GM21737 (cell line): Measurements from ENCODE around the gene KANK4.

Experiments
- ATAC-seq: cut with Tn5 transposase; IDR thresholded peaks from one replicate; pipeline ENCODE4 v1.9.1; 2021; ENCODE audit warnings: mild to moderate bottlenecking, moderate library complexity; ENCODE audit not compliant: unreplicated experiment

Gene KANK4

DNA sequence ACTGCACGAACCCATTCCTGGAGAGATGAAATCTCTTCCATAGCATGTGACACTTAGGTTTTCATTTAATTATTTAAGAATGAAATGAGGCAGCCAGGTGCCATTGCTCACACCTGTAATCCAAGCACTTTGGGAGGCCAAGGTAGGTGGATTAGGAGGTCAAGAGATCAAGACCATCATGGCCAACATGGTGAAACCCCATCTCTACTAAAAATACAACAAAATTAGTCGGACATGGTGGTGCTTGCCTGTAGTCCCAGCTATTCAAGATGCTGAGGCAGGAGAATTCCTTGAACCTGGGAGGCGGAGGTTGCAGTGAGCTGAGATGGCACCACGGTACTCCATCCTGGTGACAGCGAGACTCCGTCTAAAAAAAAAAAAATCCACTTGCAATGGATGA lies 106.8 kb downstream of the KANK4 start:
- ATAC-seq = no peak

DNA sequence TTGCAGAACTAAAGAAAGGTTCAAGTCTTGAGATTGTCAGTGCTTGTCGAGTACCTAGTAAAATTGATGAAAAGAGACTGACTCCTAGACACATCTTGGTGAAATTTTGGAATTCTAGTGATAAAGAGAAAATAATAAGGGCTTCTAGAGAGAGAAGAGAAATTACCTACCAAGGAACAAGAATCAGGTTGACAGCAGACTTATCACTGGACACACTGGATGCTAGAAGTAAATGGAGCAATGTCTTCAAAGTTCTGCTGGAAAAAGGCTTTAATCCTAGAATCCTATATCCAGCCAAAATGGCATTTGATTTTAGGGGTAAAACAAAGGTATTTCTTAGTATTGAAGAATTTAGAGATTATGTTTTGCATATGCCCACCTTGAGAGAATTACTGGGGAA lies 108.3 kb downstream of the KANK4 start:
- ATAC-seq = no peak

DNA sequence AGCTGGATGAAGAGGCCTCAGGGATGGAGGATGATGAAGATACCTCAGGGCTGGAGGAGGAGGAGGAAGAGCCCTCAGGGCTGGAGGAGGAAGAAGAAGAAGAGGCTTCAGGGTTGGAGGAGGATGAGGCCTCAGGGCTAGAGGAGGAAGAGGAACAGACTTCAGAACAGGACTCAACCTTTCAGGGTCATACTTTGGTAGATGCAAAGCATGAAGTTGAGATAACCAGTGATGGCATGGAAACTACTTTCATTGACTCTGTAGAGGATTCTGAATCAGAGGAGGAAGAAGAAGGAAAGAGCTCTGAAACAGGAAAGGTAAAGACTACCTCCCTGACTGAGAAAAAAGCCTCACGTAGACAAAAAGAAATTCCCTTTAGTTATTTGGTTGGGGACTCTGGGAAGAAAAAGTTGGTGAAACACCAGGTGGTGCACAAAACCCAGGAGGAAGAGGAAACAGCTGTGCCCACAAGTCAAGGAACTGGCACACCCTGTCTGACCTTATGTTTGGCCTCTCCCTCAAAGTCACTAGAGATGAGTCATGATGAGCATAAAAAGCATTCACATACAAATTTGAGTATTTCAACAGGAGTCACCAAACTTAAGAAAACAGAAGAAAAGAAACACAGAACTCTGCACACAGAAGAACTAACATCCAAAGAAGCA lies 109.2 kb downstream of the KANK4 start:
- no peak for ATAC-seq

DNA sequence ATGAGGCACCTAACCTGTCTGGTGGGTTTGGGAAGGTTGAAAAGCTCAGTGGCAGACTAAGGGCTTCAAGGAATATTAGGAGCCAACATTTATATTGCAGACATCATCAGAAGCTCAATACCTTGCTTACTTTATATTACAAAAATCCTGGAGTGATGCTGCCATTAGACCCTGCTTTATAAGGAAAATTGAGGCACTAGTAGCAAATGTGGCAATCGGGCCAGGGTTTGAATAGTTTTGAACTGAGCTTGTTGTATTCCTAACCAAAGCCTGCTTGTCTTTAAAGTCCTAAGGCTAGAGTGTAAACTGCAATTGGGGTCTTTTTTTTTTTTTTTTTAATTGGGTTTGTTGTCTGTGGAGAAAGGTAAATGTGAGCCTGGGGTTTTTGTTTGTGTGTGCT lies 110.3 kb downstream of the KANK4 start:
- ATAC-seq = no peak

DNA sequence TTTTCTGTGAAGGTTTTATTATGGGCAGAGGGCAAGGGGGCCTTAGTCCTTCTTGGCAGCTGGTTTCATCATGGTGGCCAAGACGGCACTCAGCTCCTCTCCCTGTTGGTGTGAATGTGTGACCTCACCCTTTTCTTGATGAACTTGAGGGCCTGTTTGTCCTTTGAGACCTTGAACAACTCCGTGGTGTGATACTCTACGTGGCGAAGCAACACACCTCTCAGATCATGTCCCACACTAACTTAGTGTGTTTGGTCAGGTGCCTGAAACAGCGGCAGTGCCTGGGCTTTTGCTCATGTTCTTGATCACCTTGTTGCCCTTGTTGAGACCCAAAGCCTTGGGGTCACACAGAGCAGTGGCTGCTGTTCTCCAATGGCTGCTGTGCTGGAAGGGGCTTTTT lies 111.1 kb downstream of the KANK4 start:
- ATAC-seq = no peak

DNA sequence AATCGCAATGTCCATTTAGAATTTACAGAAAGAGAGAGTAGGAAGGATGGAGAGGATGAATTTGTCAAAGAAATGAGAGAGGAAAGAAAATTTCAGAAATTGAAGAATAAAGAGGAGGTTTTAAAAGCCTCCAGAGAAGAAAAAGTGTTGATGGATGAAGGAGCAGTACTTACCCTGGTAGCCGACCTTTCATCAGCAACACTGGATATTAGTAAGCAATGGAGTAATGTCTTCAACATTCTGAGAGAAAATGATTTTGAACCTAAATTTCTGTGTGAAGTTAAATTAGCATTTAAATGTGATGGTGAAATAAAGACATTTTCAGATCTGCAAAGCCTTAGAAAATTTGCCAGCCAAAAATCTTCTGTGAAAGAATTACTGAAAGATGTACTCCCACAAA lies 112.0 kb downstream of the KANK4 start:
- ATAC-seq = no peak

DNA sequence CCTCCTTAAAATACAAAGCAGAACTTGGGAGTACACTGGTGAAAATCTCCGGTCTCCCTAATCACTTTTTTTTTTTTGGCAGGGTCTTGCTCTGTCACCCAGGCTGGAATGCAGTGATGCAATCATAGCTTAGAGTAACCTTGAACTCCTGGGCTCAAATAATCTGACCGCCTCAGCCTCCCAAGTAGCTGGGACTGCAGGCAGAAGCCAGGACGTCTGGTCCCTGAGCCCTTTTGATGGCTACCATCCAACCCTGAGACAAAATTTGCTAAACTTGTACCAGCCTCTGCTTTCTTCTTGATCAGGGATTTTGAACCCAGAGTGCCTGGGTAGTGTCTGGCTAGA lies 120.5 kb downstream of the KANK4 start:
- no peak for ATAC-seq

DNA sequence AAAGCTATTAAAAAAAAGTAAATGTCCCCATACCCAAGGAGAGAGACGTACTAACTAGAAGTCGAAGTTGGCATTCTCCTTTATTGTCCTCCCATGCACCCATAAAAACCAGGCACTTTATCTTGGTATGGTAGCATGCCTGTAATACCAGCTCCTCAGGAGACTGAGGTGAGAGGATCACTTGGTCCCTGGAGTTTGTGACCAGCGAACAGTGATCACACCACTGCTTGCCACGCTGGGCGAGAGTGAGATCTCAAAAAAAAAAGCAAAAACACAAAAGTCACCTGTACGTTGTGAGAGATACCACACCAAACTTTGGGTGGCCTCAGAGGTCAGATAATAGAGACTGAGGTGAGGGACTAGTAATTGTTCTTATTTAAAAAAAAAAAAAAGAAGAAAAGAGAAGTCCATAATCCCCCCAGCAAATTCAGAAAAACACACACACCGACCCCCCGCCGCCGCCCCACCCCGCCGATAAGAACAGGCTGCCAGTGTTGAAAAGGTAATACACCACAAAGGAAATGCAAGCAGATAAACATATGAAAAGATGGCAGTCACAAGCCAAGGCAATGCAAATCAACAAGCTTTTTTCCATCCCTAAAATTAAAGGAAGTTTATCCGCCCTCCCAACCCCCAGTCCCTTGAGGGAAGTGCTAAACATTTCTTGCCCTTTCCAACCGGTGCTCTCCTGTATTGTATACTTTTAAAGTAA lies 121.0 kb downstream of the KANK4 start:
- no peak for ATAC-seq

DNA sequence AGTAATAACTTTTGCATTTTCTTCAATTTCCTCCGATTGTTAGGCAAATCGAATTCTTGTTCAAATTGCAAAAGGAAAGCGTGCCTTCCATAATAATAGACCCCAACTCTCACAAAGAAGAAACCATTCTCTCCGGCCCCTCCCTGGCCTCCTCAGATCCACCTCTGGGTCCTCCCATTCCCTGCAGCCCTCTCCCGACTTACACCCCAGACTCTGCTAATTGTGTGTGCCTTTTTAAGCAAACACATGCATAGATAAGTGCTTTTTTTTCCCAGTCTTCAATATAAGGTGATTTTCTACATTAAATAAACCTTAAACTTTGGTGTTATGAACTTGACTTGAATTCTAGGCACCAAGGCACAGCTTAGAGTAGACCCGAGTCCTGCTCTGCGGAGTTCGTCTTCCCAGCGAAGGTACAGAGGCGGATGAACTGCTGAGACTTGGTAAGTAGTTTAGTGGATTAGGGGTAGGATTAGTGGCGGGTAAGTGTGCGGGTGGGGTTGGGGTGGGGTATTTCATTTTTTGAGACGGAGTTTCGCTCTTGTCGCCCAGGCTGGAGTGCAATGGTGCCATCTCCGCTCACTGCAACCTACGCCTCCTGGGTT lies 123.0 kb downstream of the KANK4 start:
- ATAC-seq = no peak

DNA sequence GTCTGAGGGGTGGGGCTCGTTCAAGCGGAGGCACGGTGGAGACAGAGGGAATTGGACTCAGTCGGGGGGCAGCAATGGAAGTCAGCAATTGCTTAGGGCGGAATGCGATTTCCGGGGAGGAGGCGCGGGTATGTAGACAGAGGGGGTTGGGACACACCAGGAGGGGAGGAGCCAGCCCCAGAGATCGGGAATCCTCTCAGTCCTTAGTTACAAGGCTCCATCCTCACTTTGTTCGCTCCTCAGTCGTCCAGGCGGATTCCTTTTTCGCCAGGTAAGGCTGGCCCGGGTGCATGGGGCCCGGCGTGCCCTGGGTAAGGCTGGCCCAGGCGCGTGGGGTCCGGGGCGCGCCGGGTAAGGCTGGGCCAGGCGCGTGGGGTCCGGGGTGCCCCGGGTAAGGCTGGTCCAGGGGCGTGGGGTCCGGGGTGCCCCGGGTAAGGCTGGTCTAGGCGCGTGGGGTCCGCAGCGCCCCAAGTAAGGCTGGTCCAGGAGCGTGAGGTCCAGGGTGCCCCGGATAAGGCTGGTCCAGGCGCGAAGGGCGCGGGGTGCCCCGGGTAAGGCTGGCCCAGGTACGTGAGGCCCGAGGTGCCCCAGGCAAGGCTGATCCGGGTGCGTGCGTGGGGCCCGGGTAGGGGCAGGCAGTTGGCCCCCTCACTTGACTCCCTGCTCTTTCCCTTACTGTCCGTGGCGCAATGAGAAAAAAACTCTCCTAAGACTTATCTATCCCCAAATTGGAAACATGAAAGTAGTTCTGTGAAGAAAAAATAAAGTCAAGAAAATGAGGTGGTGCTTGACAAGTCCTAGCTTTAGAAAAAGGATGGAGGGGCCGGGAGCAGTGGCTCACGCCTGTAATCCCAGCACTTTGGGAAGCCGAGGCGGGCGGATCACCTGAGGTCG lies 124.3 kb downstream of the KANK4 start, which contains the start of gene L1TD1:
Gene L1TD1, plus strand, starts transcription at position 199 of the 894 bp plus-strand sequence. CDS start 11,780 bp downstream, outside the sequence.
- no peak for ATAC-seq

DNA sequence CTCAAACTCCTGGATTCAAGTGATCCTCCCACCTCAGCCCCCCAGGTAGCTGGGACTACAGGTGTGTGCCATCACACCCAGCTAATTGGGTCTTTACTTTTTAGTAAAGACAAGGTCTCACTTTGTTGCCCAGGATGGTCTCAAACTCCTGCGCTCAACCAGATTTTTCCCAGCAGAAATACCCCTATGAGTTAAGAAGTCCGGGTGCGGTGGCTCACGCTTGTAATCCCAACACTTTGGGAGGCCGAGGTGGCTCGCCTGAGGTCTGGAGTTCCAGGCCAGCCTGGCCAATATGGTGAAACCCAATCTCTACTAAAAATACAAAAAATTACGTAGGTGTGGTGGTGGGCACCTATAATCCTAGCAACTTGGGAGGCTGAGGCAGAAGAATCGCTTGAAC lies 131.1 kb downstream of the KANK4 start:
- no peak for ATAC-seq

DNA sequence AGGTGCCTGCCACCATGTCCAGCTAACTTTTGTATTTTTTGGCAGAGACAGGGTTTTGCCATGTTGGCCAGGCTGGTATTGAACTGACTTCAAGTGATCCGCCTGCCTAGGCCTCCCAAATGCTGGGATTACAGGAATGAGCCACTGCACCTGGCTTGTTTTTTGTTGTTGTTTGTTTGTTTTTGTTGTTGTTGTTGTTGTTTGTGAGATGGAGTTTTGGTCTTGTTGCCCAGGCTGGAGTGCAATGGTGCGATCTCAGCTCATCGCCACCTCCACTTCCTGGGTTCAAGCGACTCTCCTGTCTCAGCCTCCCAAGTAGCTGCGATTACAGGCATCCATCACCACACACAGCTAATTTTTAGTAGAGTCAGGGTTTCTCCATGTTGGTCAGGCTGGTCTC lies 131.7 kb downstream of the KANK4 start:
- ATAC-seq = no peak
